NCI-H524 treated with DMSO at 0.1 percent for 48 hours (cell line): ENCODE measurements around the gene TMTC2.
"Not testable (repeated sequence)": the region's sequence is repeated elsewhere in the genome, so short reads cannot be mapped to it uniquely, and the experiment has no call there.

Experiments used
- DNase-seq: peaks from one replicate; lab custom pipeline; 2025; lab: John Stamatoyannopoulos, UW

Gene TMTC2

GRCh38 chr12:82789674-82790073, 103.0 kb downstream of the TMTC2 start:
- no peak for DNase-seq

DNA sequence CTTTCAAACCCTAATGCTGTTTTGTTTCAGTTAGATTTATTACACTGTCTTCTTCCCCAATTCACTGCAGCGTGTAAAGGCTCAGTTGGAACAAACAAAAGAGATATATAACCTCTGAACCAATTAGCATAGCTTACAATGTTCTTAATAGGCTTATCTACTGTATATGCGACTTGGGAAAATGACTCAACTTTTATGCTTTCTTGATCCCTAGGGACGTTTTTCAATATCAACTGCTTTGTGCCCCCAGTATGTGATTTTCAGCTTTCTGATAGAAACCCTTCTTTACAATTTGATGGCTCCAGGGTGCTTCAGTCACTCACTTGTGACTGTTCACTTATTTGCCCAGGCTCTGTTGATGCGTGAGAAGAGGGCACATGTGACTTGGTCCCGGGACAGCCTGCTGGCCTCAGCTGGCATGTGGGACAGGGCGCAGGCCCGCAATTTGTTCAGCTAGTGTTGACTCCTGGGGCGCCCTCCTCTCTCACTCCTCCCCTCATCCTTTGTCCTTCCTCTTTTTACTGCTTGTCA, 107.1 kb downstream of the TMTC2 start:
- no peak for DNase-seq

- no peak for DNase-seq
These were observed 110.8 kb downstream of the TMTC2 start for GRCh38 chr12:82797480-82797879.

- DNase-seq = no peak
These were observed 113.5 kb downstream of the TMTC2 start for GRCh38 chr12:82800185-82800584.

DNA sequence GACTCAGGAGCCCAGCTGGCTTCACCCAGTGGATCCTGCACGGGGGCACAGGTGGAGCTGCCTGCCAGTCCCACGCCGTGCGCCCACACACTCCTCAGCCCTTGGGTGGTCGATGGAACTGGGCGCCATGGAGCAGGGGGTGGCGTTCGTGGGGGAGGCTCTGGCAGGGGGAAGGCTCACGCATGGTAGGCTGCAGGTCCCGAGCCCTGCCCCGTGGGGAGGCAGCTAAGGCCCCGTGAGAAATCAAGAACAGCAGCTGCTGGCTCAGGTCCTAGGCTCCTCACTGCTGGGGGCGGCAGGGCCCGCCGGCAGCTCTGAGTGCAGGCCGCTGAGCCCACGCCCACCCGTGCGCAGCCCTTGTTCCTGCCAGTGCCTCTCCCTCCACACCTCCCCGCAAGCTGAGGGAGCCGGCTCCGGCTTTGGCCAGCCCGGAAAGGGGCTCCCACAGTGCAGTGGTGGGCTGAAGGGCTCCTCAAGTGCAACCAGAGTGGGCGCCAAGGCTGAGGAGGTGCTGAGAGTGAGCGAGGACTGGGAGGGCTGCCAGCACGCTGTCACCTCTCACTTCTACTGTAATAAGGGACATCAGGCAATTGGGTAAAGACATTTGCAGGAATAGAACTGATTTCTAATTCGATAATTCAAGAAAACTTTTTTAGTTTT, 115.4 kb downstream of the TMTC2 start:
- DNase-seq = no peak

GRCh38 chr12:82803201-82803600, 116.5 kb downstream of the TMTC2 start:
- DNase-seq = no peak

DNA sequence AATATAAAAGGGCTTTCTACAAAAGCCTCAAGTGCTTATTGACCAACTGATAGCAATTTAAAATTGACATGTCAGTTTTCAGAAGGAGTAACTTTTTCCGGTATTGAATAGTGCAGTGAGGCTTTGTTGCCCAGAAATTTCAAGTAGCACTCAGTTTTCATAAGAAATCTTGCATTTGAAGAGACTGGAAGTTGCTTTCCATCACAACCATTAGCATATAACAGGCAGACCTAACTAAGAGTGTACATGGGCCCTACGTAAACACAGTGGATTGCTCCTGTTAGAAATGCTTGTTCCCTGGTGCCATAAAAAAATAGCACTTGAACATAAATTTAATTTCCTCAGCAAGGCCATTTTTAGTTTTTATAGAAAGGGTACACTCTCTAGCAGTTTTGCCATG, 117.9 kb downstream of the TMTC2 start:
- no peak for DNase-seq

DNA sequence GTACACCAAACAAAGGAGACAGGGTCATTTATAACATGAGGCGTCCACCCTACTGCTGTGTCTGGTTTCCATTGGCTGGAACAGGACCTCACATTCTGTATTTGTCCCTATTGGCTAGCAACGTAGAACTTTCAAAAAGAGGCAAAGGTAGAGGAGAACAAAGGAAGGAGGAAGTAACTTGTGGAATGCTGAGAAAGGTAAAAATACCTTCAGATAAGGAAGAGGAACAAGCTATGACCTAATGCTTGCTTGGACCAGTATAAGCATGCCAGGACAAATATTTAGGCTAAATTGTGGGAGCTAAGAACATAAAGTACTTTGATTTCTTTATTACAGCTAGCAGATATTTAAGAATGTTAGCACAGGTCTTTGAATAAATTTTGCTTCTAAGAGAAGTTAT, 118.3 kb downstream of the TMTC2 start:
- DNase-seq = not testable (repeated sequence)

DNA sequence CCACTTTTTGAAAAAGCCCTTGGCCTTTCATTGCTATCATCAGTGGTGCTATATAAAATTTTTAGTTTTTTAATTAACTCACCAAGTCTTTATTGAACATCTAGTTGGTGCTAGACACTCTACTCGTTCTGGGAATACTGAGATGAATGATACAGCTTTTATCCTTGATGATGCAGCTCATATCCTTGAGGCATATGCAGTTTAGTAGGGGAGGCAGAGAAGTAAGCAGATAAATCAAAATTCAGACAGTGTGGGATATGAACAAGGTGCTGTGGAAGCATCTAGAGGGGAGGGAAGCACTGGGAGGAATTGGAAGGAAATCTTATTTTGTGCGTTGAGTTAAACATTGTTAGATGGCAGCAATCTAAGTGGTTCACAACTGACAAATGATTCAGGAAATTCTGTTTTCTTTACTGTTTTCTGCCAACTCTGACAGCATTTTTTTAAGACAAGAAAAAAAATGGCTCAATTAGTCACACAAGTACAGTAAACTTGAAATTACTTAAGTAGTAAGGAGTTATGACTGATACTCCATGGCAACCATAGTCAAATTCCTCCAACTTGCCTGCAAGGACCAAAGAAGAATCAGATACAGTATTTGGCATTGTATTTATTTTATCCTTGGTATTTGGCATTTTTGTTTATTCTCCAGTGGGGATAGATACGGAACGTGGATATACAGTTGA, 119.2 kb downstream of the TMTC2 start:
- DNase-seq = no peak

DNA sequence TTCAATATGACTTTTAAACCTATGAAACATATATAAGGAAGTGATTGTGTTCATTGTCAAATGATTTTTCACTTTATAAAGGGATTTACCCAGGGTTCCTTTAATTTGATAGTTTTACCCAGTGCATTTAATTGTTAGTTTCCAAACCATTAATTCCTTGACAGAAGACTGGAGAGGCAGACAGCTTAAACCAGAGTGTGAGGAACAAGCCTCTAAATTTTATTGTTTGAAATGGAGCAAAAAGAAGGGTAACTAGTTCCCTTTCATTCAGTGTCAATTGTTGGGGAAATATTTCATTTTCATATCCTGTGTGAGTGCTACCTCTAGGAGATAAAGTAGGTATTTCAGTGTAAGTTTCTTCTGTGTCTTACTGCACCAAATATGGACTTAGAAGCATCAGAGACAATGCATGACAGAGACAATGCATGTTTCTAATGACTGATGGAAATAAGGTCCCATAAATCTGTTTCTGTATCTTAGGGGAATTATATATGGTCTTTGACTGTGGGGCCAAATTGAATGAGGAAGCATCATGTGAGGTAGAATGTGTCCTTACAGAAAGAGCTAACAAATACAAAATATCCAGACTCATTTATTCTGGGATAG, 120.5 kb downstream of the TMTC2 start:
- DNase-seq = no peak

- no peak for DNase-seq
These were observed 123.9 kb downstream of the TMTC2 start for GRCh38 chr12:82810568-82810967.

DNA sequence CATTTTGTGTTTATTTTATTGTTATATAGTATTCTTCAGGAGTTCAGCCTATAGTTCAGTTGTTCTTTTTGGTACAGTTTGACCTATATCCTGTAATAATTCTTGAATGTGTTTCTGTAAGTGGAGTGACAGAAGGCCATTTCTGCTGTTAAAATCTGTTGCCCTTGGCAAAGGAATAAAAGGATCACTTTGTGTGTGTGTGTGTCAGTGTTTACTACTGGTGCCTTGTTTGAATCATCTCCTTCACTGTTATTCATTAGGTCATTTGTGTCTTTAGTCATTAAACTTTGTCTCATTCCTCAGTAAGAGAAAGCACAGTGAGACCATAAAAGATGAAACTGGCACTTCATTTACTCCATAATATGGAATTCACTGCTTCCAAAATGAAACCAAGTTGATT, 130.7 kb downstream of the TMTC2 start:
- no peak for DNase-seq

GRCh38 chr12:82818271-82819035, 131.7 kb downstream of the TMTC2 start:
- DNase-seq = no peak

DNA sequence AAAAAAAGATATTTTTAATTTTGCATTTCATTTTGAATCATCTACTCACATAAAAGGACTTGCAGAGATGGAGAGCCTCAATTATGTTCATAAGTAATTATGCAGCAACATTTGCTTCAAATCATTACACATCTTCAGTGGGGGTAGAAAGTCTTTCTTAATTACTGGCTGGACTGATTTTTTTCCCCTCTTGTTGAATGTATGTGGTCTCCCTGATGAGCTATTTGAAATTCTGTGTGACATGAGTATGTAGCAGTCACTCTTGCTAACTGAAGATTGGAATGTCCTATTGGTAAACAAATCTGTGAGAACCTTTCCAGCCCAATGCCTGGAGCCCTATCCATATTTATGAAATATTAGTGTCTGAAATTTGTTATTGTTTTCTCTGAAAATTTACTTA, 139.8 kb downstream of the TMTC2 start:
- DNase-seq = no peak

DNA sequence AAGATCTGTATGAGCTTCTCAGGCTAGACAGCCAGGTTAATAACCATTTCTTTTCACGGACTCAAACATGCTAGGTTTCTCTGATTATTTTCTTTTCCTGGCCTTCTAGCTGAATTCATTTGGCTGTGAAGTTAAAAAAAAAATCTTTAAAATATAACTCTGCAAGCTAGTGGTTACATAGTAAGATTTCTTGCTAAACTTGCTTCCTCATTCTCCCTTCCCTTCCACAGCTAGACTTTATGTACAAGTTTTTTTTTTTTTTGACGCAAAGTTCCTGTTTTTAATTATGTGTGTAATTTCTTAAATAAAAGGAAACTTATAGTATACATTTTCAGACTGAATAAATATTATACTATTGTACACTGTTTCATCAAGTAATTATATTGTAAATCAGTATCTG, 145.4 kb downstream of the TMTC2 start:
- DNase-seq = no peak

GRCh38 chr12:82832981-82833380, 146.3 kb downstream of the TMTC2 start:
- DNase-seq = no peak

- DNase-seq = no peak
These were observed 146.8 kb downstream of the TMTC2 start for GRCh38 chr12:82833481-82833880.

- DNase-seq = no peak
These were observed 148.5 kb downstream of the TMTC2 start for GRCh38 chr12:82835217-82835616.

GRCh38 chr12:82838131-82838551, 151.4 kb downstream of the TMTC2 start:
- no peak for DNase-seq

DNA sequence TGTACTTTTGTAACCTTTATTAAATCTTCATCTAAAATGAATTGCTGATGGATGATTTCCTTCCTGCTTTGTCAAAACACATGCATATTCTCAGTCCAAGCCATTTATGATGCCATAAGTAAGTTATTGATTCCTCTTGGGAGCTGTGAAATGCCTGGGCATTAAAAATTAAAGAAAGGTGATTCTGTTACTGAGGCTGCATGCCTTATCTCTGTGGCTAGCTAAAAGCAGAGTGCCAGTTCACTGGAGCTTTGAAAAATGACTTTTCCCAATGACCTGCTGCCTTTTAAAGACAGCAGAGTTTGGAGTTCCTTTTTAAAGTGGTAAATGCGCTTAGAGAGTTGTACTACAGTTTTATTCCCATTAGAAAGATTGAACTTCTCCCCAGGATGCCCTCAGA, 152.1 kb downstream of the TMTC2 start:
- no peak for DNase-seq

DNA sequence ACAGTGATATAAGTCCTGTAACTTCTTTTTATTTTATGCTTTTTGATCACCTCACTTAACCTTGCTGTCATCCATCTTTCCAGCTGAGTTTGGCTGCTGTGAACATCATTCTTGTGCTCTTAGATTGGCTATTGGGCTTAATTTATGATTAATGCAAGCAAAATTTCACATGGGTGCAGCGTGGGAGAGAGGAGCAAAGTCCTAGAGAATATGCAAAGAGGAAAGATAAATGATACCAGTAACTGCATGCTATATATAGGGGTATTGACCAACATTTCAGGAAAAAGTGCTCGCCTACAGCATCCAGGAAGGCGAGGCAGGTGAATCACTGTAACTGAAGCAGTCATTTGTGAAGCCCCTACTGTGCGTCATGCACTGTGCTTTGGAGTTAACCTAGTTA, 153.1 kb downstream of the TMTC2 start:
- no peak for DNase-seq

- no peak for DNase-seq
These were observed 154.8 kb downstream of the TMTC2 start for GRCh38 chr12:82841487-82841904.
